NCI-H510A (cell line): ENCODE results near the gene GALNT9.
"Not testable (repeated sequence)": the region's sequence is repeated elsewhere in the genome, so short reads cannot be mapped to it uniquely, and the experiment has no call there.

Experiments
- DNase-seq: peaks from one replicate; lab custom pipeline; 2025; lab: John Stamatoyannopoulos, UW

The GALNT9 gene

DNA sequence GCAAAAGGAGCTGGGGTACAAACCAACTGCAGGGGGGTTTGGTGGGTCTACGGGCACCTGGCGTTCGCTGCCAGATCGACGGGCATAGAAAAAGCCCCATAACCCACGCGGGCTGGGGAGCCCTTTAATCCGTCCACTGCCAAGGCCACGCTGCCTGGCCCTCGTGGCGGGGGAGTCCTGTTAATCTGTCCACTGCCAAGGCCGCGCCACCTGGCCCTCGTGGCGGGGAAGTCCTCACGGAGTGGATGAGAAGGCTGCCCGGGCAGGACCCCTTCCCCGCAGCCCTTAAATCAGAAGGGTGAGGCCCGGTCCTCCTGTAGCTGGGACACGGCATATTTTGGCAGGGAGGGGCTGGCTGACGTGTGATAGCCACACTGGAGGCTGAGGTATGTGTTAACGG is 99.0 kb downstream of the GALNT9 start:
- no peak for DNase-seq

DNA sequence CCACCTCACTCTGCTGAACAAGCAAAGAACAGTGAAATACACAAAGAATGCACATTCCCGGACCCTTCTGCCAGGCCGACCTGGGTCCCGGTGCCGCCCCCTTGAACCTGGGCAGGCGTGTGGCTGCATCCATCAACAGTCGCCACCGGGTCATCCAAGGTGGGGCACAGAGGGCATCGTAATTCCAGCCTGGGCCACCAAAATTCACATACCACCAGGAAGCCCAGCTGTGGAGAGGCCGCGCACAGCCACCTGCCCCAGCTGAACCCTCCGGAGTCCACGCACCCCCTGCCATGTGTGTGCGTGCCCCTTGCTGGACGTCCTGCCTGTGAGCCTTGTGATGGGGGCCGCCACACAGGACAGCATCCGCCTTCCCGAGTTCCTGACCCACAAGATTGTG is 99.5 kb downstream of the GALNT9 start:
- DNase-seq = no peak

DNA sequence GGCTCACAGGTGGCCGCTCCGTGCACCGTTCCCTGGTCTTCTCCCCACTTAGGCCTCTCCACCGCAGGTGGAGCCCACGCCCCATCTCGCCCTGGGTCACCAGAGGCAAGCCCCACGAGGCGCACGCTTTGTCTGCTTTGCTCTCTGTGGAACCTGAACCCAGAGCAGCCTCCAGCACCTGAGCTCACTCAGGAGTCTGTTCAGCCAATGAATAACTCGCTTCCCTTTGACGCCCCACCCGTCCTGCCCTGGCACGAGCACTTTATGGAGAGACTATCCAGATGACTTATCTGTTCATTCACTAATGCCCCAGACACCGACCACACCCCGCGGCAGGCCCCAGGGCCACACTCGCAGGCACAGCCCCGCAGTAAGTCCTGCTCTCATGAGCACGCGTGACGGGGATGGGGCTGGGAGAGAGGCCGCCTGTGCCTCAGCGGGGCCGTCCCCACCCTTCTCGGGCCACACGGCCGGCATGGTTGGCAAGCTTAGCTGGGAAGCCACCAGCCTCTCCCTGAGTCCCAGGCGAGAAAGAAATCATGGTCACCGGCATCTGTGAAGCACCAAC is 100.1 kb downstream of the GALNT9 start:
- DNase-seq = no peak

DNA sequence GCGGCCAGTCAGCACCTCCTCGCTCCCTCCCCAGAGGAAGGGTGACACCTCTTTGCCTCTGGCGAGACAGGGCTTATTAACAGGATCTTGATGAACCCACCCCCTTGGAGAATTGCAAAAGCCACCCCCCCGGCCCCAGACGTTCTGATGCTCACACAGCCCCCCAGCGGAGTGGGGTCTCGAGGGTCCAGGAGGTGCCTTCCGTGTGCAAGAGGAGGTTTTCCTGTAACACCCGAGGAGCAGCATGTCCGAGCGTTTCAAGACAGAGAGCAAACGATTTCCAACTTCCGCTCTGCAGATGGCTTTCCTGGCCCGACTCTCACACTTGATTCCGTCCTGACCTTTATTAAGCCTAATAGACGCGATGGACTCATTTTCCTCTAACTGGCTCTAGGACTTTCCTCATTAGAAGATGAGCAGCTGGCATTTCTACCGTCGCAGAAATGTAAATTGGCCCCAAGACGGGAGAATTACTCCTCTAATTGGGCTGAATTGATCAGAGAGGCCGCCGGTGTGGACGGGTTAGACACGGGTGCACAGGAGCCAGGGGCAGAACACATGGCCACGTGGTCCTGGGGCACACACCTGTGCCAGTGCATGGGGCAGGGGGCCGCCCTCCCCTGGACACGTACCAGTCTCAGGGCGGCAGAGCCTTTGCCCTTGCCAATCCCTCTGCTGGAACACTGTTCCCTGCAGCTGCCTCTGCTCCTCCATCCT is 100.8 kb downstream of the GALNT9 start:
- no peak for DNase-seq

DNA sequence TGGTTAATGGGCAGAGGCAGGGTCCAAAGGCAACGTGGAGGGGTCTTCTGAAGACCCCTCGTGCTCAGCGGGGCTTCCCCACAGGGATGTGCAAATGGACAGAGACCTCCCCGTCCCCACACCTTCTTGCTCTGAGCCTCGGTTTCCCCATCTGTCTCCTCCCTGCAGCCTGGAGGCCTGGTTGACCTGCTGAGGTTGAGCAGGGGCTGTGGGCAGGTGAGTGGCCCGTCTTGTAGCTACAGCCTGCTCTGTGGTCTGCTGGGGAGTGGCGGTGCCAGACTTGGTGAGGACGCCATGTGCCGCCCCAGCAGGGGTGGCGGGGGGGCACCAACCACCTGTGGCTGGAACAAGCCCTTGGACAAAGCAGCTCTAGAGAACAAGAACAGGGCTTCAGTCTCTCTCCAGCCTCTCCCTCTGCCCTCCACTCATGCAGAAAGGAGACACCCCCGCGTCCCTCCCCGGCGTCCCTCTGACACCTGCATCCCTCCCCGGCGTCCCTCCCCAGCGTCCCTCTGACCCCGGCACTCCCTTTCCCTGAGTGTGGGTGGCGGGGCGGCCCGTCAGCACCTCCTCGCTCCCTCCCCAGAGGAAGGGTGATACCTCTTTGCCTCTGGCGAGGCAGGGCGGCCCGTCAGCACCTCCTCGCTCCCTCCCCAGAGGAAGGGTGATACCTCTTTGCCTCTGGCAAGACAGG is 101.5 kb downstream of the GALNT9 start:
- no peak for DNase-seq

DNA sequence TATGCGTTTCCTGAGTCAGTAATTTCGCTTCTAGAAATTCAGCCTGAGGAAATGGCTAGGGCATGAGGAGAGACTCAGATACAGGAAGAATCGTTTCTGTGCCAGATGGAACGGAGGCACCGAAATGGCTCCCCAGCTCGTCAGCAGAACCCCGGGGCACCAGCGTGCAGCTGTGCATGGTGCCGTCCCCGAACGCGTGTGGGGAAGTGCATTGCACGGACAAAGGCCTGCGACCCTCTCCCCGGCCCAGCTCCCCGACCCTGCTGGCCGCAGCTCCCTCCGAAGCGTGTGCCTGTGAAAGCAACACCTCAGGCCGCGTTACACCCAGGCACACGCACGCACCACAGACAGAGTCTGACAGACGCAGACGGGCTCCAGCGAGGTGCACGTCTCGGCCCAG is 102.3 kb downstream of the GALNT9 start:
- DNase-seq = no peak

DNA sequence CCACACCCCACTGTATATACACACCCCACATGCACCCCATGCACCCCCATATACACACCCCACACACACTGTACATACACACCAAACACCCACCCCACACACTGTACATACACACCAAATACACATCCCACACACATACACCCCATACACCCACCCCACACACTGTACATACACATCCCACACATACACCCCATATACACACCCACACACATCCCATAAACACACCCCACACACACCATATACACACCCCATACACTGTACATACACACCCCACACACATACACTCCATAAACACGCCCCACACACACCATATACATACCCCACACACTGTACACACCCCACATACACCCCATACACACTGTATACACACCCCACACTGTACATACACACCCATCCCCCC is 102.8 kb downstream of the GALNT9 start:
- DNase-seq = no peak

DNA sequence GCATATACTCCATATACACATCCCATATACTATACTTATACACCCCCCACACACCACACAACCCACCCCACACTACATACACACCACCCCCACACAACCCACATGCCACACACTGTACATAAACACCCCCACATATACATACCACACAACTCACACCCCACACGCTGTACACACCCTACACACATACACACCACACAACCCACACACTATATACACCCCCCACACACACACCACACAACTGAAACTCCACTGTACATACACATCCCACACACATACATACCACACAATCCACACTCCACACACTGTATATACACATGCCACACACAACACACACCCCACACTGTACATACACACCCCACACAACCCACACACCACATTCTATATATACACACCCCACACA is 104.2 kb downstream of the GALNT9 start:
- no peak for DNase-seq

DNA sequence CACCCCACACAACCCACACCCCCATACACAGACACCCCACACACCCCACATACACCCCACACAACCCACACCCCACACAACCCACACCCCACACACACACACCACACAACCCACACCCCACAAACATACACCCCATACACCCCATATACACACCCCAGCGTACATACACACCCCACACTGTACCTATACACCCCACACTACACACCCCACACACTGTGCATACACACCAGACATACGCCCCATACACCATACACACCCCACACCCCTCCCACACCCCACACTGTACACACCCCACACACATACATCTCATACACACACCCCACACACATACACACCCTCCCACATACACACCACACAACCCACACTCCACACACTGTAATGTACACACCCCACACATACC is 104.9 kb downstream of the GALNT9 start:
- no peak for DNase-seq

DNA sequence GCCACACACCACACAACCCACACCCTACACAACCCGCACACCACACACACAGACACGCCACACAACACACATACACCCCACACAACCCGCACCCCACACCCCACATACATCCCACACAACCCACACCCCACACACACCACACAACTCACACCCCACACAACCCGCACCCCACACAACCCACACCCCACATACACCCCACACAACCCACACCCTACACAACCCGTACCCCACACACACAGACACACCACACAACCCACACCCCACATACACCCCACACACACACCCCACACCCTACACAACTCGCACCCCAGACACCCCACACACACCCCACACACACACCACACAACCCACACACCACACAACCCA is 106.6 kb downstream of the GALNT9 start:
- DNase-seq = no peak

DNA sequence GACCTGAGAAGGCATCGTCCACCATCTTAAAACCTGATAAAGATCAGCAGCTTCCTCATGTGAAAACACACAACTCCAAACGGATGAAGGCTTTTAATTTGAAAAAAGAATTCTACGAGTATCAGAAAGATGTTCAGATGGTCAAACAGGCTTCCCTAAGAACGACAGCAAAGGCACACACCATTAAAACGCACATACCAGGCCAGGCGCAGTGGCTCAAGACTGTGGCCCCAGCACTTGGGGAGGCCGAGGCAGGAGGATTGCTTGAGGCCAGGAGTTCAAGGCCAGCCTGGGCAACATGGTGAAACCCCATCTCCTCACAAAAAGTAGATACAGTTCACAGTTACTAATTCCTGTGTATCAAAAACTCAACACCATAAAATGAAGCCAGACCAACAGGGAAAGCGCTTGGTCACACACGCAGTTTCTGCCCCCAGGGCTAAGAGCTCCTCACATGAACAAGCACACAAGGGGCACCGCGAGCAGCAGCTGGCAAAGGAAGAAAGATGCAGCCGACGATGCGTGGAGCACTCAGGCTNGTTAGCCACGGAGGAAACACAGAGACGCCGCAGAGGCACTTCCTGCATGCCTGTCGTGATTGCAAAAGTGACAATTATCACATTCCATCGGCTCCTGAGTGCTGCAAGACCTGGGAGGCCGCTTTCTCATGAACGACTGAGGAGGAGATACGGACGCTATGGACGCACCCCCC is 107.1 kb downstream of the GALNT9 start:
- DNase-seq = no peak

DNA sequence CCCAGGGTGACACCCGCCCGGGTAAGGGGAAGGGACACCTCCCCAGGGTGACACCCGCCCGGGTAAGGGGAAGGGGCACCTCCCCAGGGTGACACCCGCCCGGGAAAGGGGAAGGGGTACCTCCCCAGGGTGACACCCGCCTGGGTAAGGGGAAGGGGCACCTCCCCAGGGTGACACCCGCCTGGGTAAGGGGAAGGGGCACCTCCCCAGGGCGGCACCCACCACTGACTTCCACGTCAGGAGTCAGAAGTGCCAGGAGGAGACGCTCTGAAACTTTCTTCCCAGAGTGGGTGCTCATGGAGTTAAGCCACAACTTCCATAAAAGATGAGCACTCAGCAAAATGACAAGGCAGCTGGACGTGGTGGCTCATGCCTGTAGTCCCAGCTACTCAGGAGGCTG is 109.6 kb downstream of the GALNT9 start:
- DNase-seq = not testable (repeated sequence)

DNA sequence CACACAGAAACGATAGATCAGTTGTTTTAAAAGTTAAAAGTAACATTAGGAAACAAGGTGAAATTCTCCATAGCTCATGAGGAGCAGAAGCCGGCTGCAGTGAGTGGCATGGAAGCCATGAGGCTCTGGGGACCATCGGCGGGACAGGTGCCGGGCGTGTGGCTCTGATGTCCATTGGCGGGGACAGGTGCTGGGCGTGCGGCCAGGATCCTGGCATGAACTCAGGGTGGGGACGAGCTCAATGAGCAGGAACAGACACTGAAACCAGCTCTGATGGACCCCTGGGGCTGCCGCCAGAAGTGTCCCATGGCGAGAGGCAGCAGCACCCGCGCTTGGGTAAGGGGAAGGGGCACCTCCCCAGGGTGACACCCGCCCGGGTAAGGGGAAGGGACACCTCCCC is 110.1 kb downstream of the GALNT9 start:
- no peak for DNase-seq

DNA sequence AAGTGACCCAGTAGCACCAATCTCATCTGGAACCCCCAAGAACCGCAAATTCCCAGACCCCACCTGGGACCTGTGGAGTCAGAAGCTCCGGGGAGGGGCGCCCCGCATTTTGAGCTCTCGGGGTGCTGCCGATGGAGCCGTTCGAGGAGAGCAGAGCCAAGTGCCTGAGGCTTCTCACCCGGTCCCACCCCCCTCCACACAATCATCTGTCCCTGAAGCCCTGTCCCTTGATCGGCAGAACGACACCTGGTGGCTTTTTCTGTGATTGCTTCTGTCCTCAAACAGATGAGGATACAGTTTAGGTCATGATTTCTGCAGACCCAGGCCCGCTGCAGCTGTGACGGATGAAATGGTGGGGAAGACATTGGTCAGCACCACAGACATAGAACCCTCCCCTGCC is 110.5 kb downstream of the GALNT9 start:
- DNase-seq = no peak

DNA sequence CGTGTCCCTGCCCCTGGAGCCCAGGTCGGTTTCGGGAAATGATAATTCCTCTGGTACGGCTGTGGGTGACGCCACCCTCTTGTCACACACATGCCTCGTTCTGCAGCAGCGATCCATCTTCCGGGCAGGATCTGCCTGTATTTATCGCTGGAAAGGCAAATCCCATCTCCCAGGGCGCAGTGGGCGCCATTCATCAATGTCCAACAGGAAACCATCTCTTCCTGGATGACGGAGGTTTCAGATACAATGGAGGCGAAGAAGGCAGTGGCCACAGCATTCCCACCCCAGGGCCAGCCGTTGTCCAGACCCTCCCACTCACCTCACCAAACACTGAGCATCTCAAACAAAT is 110.9 kb downstream of the GALNT9 start:
- DNase-seq = no peak

DNA sequence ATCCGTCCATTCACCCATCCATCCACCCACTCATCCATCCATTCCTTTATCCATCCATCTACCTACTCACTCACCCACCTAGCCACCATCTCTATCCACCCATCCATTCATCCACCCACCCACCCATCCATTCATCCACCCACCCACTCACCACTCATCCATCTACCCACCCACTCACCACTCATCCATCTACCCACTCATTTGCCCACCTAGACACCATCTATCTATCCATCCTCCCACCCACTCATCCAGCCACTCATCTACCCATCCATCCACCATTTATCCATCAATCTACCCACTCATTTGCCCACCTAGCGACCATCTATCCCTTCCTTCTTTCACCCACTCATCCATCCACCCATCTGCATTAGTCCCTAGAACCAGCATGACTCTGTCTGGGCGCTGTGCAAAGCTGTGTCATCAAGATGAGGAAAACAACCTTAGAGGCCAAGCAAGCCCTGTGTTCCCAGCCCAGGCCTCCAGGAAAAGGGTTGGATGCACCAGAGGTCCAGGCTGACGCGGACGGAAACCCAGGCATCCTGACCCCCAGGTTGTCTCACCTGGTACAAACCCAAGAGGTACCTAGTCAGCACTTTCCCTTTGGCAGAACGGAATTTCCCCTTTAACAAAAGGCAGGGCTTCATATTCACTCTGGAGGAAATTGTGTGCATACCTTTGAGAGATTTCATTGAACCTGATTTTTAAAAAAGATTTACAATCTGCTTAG is 111.4 kb downstream of the GALNT9 start:
- DNase-seq = no peak

DNA sequence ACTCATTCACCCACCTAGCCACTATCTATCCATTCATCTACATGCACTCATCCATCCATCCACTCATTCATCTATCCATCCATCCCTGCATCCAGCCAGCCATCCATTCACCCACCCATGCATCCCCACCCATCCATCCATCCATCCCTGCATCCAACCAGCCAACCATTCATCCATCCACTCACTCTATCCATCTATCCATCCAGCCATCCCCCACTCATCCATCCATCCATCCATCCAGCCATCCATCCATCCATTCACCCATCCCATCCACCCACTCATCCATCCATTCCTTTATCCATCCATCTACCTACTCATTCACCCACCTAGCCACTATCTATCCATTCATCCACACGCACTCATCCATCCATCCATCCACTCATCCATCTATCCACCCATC is 112.0 kb downstream of the GALNT9 start:
- no peak for DNase-seq

DNA sequence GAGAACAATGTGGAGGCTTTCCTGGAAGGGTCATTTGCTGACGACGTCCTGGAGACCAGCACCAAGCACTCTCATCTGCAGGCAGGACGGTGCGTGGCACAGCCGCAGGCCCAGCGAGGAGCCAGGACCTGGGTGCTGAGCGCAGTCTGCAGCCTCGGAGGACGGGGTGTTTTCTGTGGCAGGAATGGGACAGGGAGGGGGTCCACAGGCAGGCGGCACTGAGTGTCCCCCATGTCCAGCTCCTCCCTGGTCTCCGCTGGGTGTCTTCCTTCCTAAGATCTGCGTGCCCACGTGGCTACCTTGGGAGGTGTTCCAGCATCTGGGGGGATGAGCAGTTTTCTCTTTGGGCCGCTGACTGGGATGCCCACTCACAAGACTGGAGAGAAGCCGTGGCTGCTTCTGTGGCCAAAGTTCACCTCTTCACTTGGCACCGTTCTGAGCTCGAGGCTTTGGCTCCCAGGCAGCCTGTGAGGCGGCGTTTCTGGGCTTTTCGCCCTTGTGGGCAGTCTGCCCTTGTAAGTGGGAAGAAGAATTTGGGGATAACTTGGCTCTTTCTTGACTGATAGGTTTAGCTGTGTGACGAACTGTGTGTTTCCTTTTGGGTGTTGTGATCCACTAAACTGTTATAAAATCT is 112.9 kb downstream of the GALNT9 start:
- DNase-seq = no peak

DNA sequence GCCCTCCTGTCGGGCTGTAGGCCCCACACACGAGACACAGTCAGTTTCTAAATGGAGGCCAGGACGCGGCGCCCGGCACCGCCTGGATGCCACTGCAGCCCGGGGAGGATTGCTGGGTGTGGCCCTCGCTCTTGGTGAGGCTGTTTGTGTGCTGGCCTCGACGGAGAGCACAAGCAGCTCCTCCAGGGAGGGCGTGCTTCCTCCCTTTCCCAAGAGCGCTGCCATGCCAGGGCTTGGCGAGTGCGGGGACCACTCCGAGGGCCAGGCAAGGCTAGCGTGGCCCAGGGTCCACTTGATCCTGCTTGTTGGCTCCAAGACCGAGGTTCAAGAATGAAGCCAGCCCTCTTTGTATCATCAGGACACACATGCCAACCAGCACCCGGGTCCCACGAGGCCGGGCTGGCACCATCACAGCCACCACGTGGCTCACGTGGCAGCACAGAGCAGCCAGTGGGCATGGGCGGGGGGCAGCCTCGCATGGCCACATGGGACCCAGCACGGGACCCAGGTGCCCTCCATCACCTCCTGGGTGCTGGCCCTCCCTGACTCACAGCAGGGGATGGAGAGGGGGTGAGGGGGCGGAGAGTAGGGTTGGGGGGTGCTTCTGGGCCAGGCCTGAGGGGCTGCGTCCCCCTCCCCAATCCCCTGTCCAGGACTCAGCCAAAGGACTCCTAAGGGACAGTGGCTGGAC is 113.9 kb downstream of the GALNT9 start:
- DNase-seq = no peak

DNA sequence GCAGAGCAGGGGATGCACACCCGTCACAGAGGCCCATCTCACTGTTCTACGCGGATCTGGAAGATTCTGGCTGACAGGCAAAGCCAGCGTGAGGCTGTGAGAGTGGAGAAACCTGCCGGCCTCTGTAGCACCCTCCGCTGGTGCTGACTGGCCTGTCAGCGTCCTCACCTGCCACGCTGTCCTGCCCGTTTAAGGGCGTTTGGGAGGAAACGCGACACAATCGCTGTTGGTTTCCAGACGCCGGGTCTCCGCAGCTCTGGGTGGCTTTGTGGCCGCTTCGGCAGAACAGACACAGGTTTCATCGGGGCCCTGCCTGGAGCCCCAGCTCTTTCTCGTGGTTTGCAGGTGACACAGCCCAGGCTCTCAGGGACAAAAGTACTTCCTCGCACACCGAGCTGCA is 114.5 kb downstream of the GALNT9 start:
- no peak for DNase-seq

DNA sequence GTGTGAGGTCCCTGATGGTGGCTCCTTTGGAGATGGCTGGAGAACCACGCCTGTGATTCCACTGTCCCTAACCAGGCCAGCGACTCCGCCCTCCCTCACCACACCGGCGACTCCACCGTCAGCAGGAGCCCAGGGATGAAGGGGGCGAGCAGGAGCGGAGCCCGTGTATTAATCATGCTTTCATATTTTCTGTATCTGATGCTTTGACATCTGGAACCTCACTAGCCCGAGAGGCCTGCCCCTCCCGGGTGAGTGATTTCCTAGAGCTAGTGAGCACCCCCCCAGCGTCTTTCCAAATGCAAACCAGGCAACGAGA is 115.3 kb downstream of the GALNT9 start:
- DNase-seq = no peak
